NCI-H460 (cell line): ENCODE data around the gene CD160. TPM values are rescaled to one million over a fixed set of nuclear protein-coding genes. Genes with fewer than 3 reads are reported as not detected.
"Not testable (repeated sequence)": the region's sequence is repeated elsewhere in the genome, so short reads cannot be mapped to it uniquely, and the experiment has no call there.

Experiments
- DNase-seq: peaks from one replicate; pipeline ENCODE4 v3.0.0-alpha.2; 2016; ENCODE audit warnings: low read depth; ENCODE audit errors: extremely low read depth
- total RNA-seq: library from RNA; depleted of rRNA; stranded (reverse); fragments of >200 nt; shearing (Covaris generic); gene quantifications from 2 replicates; pipeline ENCODE4 v1.2.3, GENCODE V29; 2014

Gene CD160
- total RNA-seq, 1 experiment from 2014 or later: not detected

GRCh38 chr1:145708063-145708462, 11.2 kb upstream of the CD160 start:
- DNase-seq: no peak

GRCh38 chr1:145710291-145711027, 8.8 kb upstream of the CD160 start:
- DNase-seq: no peak

GRCh38 chr1:145711213-145711651, 8.1 kb upstream of the CD160 start:
- no peak for DNase-seq

DNA sequence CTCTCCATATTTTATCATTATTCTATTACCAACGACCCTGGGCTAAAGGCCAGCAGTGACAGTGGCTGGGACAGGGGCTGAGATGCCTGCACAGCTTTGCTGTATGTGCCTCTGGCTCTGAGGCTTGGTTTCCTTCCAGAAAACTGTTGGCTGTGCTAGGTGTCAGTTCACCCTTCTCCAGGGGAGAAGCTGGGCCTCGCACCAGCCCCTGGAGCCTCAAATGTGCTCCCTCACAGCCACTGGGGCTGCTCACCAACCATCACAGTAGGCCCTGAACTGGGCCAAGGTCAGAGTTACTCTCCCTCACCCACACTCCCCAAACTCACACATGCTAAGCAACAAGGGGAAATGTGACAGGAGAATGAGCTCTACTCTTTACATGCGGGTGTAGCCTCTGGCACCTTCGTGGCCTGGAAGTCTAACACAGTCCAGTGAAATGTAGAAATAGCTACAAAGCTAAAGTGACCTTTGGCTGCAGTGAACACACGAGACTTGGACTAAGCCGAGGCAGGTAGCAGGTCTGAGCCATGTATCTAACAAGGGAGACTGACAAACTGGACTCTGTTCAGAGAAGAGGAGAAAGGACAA, 4.7 kb upstream of the CD160 start:
- no peak for DNase-seq

DNA sequence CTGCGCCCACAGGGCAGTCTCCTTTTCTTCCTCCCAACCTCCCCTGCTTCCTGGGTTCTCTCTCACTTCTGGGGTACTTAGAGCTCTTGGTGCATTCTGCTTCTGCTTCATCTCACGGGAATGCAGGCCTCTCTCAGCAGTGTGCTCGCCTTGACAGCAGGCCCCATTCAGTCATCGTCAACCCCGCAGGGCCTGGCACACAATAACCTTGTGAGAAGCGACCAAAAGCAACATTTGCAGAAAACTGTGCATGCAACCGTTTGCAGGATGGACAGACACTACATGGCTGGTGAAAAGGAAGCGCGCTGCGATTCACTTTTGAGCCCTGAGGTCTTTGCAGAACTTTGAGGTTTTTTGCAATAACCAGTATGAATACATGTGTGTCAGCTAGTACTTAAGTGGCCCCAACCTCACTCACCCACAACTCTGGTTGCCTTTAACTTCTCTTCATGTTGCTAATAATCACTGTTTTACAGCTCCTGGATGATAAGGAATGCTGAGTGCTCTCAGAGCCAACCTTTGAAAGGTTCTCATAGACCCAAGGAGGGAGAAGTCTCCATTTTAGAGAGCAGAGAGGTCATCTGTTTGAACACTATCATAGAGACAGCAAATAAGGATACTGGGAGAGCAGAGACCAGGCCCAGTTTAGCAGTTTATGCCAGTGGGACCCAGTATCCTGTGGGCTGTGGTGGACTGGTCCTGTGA, 2.5 kb upstream of the CD160 start:
- DNase-seq: no peak

- DNase-seq: no peak
Observed at GRCh38 chr1:145717833-145718232, 1.5 kb upstream of the CD160 start.

GRCh38 chr1:145718465-145718864, 834 bp upstream of the CD160 start:
- DNase-seq: not testable (repeated sequence)

DNA sequence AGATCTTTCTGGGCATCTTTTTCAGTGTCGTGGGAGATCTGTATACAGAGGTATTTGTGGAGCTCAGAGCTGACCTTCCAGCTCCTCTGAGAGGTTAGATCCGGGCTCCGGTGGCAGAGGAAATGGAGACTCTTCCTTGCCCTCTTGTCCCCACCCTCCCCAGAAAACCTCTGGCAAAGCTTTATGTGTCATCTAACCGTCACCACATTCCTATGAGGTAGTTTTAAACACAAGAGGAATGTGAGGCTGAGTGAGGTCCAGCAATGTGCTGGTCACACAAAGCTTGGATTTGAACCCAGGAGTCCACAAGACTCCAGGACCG, 1.2 kb downstream of the CD160 start:
- DNase-seq: peak; percentile 21

GRCh38 chr1:145720878-145721671, 1.8 kb downstream of the CD160 start:
- peak; percentile 66 for DNase-seq

- not testable (repeated sequence) for DNase-seq
Observed at GRCh38 chr1:145726193-145726592, 6.9 kb downstream of the CD160 start.

- no peak for DNase-seq
Observed at GRCh38 chr1:145729196-145729595, 9.9 kb downstream of the CD160 start.

- DNase-seq: no peak
Observed at GRCh38 chr1:145729666-145730436, 10.6 kb downstream of the CD160 start.

DNA sequence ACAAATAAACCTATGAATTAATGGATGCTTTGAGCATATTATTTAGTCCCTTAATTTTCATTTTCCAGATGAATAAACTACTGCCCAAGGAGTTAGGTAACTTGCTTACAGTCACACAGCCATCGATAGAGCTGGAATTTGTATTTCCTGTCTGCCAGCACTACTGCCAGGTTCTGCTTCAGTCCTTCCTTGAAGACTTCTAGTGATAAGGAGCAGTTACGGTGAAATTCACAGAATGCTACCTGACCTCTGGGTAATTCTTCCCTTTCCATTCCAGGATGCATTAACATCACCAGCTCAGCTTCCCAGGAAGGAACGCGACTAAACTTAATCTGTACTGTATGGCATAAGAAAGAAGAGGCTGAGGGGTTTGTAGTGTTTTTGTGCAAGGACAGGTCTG, 11.2 kb downstream of the CD160 start:
- DNase-seq: no peak

GRCh38 chr1:145730900-145731299, 11.6 kb downstream of the CD160 start:
- no peak for DNase-seq

DNA sequence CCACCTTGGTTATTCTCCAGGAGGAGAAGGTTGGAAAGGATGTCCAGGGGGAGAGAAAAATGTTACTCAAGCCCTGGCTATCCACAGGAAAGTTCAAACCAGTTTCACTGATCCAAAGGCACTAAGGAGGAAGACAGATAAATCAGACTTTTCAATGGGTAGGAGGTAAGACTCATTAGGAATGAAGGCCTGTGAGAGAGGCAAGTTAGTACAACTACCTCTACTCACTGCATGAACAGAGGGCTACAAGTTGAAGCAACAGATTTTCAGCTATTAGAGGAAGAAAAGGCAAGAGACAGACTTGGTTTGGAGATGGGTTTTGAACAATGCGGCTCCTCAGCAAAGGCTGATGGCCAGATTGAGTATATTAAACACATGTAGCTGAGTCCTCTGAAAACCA, 16.9 kb downstream of the CD160 start:
- no peak for DNase-seq

- DNase-seq: no peak
Observed at GRCh38 chr1:145740269-145740668, 21.0 kb downstream of the CD160 start.

- DNase-seq: no peak
Observed at GRCh38 chr1:145747398-145748247, 28.3 kb downstream of the CD160 start.

GRCh38 chr1:145750426-145750825, 31.1 kb downstream of the CD160 start:
- no peak for DNase-seq

DNA sequence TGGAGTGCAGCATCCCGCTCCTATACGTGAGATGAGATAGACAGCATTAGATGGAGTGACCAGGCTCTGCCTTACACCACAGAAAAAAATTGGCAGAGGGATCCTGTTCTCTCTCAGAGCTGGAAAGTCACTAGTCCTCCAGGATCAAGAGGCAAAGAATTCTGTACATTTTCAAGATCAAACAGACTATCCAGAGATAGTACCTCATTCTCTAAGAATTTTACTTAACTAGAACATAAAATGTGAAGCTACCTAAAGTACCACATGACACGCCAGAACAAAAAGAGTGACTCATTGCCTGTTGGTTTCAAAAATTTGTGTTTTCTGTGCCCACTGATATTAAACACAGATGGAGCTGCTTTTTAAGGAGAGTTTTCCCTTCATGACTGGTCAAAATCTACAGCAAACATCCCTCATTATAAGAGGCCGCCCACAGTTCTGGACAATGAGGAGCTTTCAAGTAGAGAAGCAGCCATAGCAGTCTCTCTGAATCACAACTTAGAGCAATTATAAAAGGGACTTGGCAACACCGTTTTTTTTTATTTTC, 32.3 kb downstream of the CD160 start:
- no peak for DNase-seq
